ENCODE data around the gene PANK4.

DNA sequence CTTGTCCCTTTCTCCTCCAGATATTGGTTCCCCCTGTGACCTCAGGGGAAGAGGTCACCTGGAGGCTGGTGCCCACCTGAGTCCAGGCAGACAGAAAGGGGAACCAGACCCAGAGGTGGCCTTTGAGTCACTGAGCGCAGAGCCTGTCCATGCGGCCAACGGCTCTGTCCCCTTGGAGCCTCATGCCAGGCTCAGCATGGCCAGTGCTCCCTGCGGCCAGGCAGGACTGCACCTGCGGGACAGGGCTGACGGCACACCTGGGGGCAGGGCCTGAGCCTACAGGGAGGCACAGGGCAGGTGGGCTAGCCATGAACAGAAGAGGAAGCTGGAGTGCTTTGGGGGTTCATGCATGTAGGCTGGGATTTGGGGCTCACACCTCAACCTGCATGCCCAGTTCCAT, 32.5 kb upstream of the PANK4 start:
- TF ChIP-seq, protein P1, sequence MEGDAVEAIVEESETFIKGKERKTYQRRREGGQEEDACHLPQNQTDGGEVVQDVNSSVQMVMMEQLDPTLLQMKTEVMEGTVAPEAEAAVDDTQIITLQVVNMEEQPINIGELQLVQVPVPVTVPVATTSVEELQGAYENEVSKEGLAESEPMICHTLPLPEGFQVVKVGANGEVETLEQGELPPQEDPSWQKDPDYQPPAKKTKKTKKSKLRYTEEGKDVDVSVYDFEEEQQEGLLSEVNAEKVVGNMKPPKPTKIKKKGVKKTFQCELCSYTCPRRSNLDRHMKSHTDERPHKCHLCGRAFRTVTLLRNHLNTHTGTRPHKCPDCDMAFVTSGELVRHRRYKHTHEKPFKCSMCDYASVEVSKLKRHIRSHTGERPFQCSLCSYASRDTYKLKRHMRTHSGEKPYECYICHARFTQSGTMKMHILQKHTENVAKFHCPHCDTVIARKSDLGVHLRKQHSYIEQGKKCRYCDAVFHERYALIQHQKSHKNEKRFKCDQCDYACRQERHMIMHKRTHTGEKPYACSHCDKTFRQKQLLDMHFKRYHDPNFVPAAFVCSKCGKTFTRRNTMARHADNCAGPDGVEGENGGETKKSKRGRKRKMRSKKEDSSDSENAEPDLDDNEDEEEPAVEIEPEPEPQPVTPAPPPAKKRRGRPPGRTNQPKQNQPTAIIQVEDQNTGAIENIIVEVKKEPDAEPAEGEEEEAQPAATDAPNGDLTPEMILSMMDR (conservative IDR thresholded peaks at IDR 0.05; ENCODE audit: low read depth, low read length), result no peak
- TF ChIP-seq EZH2 (IDR thresholded peaks at IDR 0.05; ENCODE audit: borderline replicate concordance, low read depth, low read length, poor library complexity, severe bottlenecking), result no peak

Measured in A673 (cell line).